ENCODE results near the gene USP20. TPM values are rescaled to one million over a fixed set of nuclear protein-coding genes. Genes with fewer than 3 reads are reported as not detected.
"Not testable (repeated sequence)": the region's sequence is repeated elsewhere in the genome, so short reads cannot be mapped to it uniquely, and the experiment has no call there.

The USP20 gene
- total RNA-seq (2022) (14.7 and 17.1 TPM in 2 replicates), Bru-seq, nascent RNA (percentile 54 among the genes with signal in this experiment), BruChase-seq, experiment 1, labeled RNA remaining after a 6-hour chase (percentile 55 among the genes with signal in this experiment), BruChase-seq, experiment 2, labeled RNA remaining after a 2-hour chase (percentile 54 among the genes with signal in this experiment)
- long read RNA-seq, full-length matches to known transcripts = 10 of 24 reads
- long read RNA-seq, partial matches to known transcripts = 3 of 24 reads
- long read RNA-seq, other reads (novel, unspliced or antisense) = 11 of 24 reads

GRCh38 chr9:129835128-129835859 lies at the start of gene USP20, which contains the start of gene C9orf78:
Gene USP20, plus strand, starts transcription at chr9:129835458. Its CDS starts 17,098 bp downstream, at chr9:129852556.
Gene C9orf78, minus strand, starts transcription at chr9:129835275. Its CDS starts 54 bp downstream, at chr9:129835221.
- H3K4me1 Mint-ChIP-seq (ENCODE audit: insufficient read depth, unreplicated experiment) = peaks cover 26% of the 10 kb centered on the region
- ChIA-PET POLR2A (interaction anchor here (0.7 to 4.1 kb wide), 12 partner anchors 9 to 695 kb away, joined by 3 to 32 read pairs (median 4); partner anchors contain the start of genes TOR1A and TOR1B), CTCF (no interaction called here)
- peaks cover 31% of the 10 kb centered on the region for H3K36me3 Mint-ChIP-seq (ENCODE audit: insufficient read depth, unreplicated experiment)
- no TSS peak for BruUV-seq (replicated peaks)
- no peaks in the 10 kb centered on the region for H3K27me3 Mint-ChIP-seq (ENCODE audit: insufficient read depth, unreplicated experiment)
- no peak for TF ChIP-seq CTCF (IDR thresholded peaks at IDR 0.05; ENCODE audit: unreplicated experiment)
- H3K27ac Mint-ChIP-seq (ENCODE audit: low read depth, unreplicated experiment) = peak within 1 kb of the TSS; percentile 98
- peak; percentile 97 for DNase-seq (ENCODE audit: unreplicated experiment)
- intact Hi-C loops (cut with micrococcal nuclease) = no loop called here
- H3K9me3 Mint-ChIP-seq (ENCODE audit: unreplicated experiment) = no peaks in the 10 kb centered on the region
- peak within 1 kb of the TSS; percentile 97 for H3K4me3 Mint-ChIP-seq (ENCODE audit: unreplicated experiment)

GRCh38 chr9:129785866-129786265 lies 49.4 kb upstream of the USP20 start:
- ChIA-PET CTCF (interaction anchor here (1.0 to 12.6 kb wide), 7 partner anchors 10 to 654 kb away, joined by 3 to 145 read pairs (median 6); partner anchors contain the start of gene ASB6), POLR2A (interaction anchor here (6.3 kb wide), 1 partner anchor 49 kb away, joined by 35 read pairs; no protein-coding TSS in a partner anchor)
- Mint-ChIP-seq H3K27me3 (ENCODE audit: insufficient read depth, unreplicated experiment) (peaks cover 8% of the 10 kb centered on the region), H3K4me1 (ENCODE audit: insufficient read depth, unreplicated experiment) (peaks cover 7% of the 10 kb centered on the region), H3K36me3 (ENCODE audit: insufficient read depth, unreplicated experiment) (no peaks in the 10 kb centered on the region), H3K9me3 (ENCODE audit: unreplicated experiment) (no peaks in the 10 kb centered on the region), H3K27ac (ENCODE audit: low read depth, unreplicated experiment) (no peak overlapping the region), H3K4me3 (ENCODE audit: unreplicated experiment) (no peak overlapping the region)
- intact Hi-C loops (cut with micrococcal nuclease) = no loop called here
- no peak for TF ChIP-seq CTCF (IDR thresholded peaks at IDR 0.05; ENCODE audit: unreplicated experiment)
- DNase-seq (ENCODE audit: unreplicated experiment) = no peak
- no TSS peak for BruUV-seq (replicated peaks)

GRCh38 chr9:129786481-129786880 lies 48.8 kb upstream of the USP20 start:
- H3K27me3 Mint-ChIP-seq (ENCODE audit: insufficient read depth, unreplicated experiment) = peaks cover 8% of the 10 kb centered on the region
- ChIA-PET CTCF (interaction anchor here (0.7 to 12.6 kb wide), 8 partner anchors 9 to 655 kb away, joined by 3 to 145 read pairs (median 5); partner anchors contain the start of gene ASB6), POLR2A (interaction anchor here (1.4 kb wide), 1 partner anchor 10 kb away, joined by 3 read pairs; no protein-coding TSS in a partner anchor)
- DNase-seq (ENCODE audit: unreplicated experiment) = no peak
- peaks cover 7% of the 10 kb centered on the region for H3K4me1 Mint-ChIP-seq (ENCODE audit: insufficient read depth, unreplicated experiment)
- H3K36me3 Mint-ChIP-seq (ENCODE audit: insufficient read depth, unreplicated experiment) = no peaks in the 10 kb centered on the region
- intact Hi-C loops (cut with micrococcal nuclease) = no loop called here
- H3K27ac Mint-ChIP-seq (ENCODE audit: low read depth, unreplicated experiment) = no peak overlapping the region
- no TSS peak for BruUV-seq (replicated peaks)
- H3K9me3 Mint-ChIP-seq (ENCODE audit: unreplicated experiment) = no peaks in the 10 kb centered on the region
- no peak overlapping the region for H3K4me3 Mint-ChIP-seq (ENCODE audit: unreplicated experiment)
- no peak for TF ChIP-seq CTCF (IDR thresholded peaks at IDR 0.05; ENCODE audit: unreplicated experiment)

GRCh38 chr9:129794549-129794948 lies 40.7 kb upstream of the USP20 start:
- Mint-ChIP-seq H3K9me3 (ENCODE audit: unreplicated experiment) (no peaks in the 10 kb centered on the region), H3K27ac (ENCODE audit: low read depth, unreplicated experiment) (no peak overlapping the region), H3K27me3 (ENCODE audit: insufficient read depth, unreplicated experiment) (peaks cover 39% of the 10 kb centered on the region), H3K36me3 (ENCODE audit: insufficient read depth, unreplicated experiment) (no peaks in the 10 kb centered on the region), H3K4me3 (ENCODE audit: unreplicated experiment) (no peak overlapping the region), H3K4me1 (ENCODE audit: insufficient read depth, unreplicated experiment) (no peaks in the 10 kb centered on the region)
- DNase-seq (ENCODE audit: unreplicated experiment) = no peak
- ChIA-PET POLR2A (no interaction called here), CTCF (interaction anchor here (0.6 to 0.7 kb wide), 2 partner anchors 157 to 170 kb away, joined by 3 to 4 read pairs; no protein-coding TSS in a partner anchor)
- BruUV-seq (replicated peaks) = no TSS peak
- intact Hi-C loops (cut with micrococcal nuclease) = no loop called here
- no peak for TF ChIP-seq CTCF (IDR thresholded peaks at IDR 0.05; ENCODE audit: unreplicated experiment)

- DNase-seq (ENCODE audit: unreplicated experiment); POLR2A ChIA-PET; H3K9me3 Mint-ChIP-seq (ENCODE audit: unreplicated experiment); H3K4me1 Mint-ChIP-seq (ENCODE audit: insufficient read depth, unreplicated experiment); intact Hi-C loops (cut with micrococcal nuclease); BruUV-seq (replicated peaks); H3K4me3 Mint-ChIP-seq (ENCODE audit: unreplicated experiment); H3K36me3 Mint-ChIP-seq (ENCODE audit: insufficient read depth, unreplicated experiment); H3K27ac Mint-ChIP-seq (ENCODE audit: low read depth, unreplicated experiment): not testable (repeated sequence)
- H3K27me3 Mint-ChIP-seq (ENCODE audit: insufficient read depth, unreplicated experiment) = peaks cover 39% of the 10 kb centered on the region
- CTCF ChIA-PET = interaction anchor here (0.6 to 1.0 kb wide), 5 partner anchors 9 to 154 kb away, joined by 3 to 11 read pairs (median 4); no protein-coding TSS in a partner anchor
These were observed 39.2 kb upstream of the USP20 start for GRCh38 chr9:129796029-129796428.

Measured in MCF 10A (cell line).